ENCODE data around the gene PLEKHG4.

Gene PLEKHG4

DNA sequence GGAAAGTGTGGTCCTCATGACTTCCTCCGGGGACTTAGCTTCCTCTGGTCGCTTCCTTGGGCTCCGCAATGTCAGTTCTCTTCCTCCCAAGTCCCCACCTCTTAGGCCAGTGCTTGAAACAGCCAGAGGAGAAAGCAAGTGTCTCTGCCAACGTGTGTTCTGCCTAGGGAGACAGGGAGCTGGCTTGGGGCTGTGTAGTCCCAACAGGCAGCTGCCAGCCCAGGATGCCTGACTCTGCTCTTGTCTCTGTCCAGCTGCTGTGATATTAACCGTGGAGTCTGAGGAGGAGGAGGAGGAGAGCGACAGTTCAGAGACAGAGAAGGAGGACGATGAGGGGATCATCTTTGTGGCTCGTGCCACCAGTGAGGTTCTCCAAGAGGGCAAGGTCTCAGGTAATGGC, 13.5 kb upstream of the PLEKHG4 start:
- no peak for DNase-seq

DNA sequence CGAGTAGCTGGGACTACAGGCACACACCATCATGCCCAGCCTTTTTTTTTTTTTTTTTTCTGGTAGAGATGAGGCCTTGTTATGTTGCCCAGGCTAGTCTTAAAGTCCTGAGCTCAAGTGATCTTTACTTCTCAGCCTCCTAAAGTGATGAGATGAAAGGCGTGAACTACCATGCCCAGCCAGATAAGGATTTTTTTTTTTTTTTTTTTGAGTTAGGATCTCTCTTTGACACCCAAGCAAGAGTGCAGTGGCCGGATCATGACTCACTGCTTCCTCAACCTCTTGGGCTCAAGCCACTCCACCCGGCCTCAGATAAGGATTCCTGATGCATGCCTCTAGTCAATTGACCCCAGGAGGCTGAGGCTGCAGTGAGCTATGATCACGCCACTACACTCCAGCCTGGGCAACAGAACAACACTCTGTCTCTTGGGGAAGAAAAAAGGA, 11.2 kb upstream of the PLEKHG4 start:
- DNase-seq: no peak

DNA sequence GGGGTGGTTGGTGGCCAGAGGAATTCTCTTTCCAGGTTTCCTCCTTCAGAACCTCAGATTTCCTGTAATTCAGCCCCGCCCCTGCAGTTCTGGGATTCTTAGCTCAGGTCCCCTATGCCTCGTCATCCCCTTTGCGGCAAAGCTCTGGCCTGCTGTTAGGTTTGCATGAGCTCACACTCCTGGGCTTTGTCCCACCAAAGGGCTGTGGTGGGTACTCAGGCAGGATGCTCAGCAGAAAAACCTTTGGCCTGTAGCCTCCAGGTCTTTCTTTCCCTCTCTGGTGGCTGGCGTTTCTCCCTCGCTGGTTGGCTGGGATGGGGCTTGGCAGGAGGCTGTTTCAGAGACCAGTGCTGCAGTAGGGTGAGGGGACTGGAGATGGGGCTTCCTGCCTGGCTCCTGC, 9.6 kb upstream of the PLEKHG4 start:
- no peak for DNase-seq

DNA sequence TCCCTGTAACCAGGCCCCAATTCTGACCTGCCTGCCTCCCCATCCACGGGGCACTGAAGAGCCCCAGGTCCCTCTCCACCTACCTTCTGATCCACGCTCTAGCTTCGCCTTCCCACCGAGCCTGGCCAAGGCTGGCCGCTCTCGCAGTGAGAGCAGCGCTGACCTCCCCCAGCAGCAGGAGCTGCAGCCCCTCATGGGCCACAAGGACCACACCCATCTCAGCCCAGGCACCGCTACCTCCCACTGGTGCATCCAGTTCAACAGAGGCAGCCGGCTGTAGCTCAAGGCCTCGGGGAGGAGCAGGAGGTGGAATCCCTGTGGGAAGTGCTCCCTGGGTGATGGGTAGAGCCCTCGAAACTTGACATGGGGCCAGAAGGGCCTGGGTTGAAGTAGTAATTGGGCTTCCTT, 8.4 kb upstream of the PLEKHG4 start:
- no peak for DNase-seq

DNA sequence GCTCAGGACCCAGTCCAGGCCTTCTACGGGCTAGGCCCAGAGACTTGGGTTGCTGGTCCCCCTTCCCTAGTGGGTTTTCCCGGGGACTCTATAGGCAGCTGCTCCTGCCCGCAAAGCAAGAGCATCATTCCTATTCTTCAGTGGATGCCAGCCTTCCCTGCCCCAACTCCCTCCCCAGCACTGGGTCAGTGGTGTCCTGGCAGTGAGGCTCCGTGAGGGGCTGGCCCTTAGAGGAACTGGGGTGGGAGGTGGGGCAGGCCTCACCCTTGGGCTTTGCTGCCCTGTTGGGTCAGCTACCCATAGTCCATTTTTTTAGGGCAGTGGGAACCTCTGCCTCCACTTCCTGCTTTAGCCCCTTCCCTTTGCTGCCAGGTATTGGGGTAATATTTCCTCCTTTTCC, 7.9 kb upstream of the PLEKHG4 start:
- no peak for DNase-seq

DNA sequence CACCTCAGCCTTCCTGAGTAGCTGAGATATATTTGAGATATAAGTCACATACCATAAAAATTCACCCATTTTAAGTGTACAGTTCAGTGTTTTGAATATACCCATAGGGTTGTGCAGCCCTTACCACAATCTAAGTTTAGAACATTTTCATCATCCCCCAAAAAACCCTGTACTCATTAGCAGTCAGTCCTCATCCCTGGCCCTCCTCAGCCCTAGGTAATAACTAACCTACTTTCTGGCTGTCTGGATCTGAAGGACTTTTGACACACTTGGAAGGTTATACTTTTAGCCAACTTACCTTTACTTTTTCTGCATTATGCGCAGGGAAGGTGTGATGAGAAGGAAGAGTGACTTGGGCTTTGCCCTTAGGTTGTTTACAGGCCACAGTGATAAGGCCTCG, 4.0 kb upstream of the PLEKHG4 start:
- no peak for DNase-seq

DNA sequence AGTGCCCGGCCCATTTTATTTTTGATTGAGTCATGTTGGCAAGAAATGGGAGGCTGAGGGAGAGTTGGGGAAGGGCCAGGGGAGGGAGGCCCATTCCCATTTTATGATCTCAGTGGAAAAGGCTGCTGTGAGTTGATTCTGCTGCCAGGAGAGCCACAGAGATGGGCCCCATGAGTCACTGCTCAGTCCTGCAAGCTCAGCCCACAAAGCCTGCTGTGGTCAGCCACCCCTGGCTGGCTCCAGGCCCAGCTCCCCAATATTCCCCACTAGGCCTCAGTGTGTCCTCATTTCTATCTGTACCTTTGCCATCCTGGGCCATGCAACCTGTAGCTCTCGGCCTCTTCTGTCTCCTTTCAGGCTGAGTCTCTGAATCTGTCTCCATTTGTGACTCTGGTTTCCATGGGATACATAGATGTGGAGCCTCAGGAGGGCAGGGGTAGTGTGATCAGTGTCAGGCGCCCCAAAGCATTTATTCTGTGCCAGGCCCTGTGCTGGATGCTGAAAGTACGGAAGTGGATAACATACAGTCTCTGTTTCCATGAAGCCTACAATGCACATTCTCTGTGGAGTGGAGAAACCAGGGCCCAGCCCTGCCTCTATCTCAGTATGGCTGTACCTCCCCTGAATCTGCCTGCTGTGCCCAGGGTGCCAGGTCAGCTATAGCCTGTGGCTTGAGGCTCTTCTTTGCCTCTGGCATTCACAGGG, 1.9 kb upstream of the PLEKHG4 start:
- DNase-seq: no peak

DNA sequence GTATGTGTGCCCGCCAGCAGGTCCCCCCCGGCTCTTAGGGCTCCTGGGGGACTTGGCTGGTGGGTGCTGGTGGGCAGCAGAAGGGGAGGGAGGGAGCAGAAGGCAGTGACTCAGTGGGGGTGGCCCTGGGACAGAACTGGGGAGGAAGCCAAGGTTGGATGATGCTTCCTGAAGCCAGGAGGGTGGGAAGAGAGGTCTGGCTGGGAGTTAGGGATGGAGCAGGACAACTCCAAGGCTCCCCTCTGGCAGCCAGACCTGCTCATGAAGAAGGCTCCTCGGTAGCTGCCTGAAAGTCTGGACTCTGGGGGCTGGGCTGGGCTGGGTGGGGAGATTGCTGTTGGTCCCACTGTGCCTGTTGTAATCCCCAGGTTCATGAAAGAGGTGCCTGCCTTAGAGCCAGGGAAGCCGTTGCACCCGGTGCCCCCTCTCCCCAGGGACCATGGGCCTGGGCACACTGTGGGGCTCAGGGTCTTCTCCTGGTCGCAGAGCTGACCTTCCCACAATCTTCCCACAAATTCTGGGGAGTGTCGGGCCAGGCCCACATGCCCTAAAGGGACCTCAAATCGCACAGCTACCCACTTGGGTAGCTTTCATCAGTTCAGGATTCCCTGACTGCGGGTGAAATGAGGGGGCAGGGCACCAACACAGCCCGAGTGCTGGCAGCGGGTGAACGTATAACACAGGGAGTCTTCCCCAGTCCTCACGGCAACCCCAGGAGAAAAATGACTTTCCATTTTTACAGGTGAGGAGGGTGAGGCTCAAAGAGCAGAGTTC, 1.1 kb upstream of the PLEKHG4 start:
- DNase-seq: no peak

DNA sequence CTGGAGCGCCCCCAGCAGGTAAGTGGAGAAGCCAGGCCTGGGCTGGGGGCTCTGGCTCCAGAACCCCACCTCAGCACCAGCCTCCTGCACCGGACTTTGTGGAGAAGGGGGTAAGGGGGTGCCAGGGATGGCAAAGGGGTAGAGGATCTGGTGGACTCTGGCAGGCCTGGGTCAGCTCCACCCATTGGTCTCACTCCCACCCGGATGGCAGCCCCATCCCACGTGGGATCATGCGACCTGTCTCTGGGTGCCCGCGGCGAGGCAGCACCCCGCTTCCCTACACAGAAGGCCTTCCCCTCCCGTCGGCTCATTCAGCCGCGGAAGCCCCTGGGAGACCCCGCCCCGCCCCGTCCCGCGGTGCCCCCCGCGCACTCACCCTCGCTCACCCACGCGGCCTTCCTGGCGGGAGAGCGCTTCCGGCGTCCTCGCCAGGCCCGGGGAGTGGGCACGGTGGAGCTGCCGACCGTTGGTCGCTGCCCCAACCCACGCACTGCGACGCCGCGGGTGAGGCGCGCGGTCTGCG, 498 bp upstream of the PLEKHG4 start:
- DNase-seq: peak; percentile 44 to 52

DNA sequence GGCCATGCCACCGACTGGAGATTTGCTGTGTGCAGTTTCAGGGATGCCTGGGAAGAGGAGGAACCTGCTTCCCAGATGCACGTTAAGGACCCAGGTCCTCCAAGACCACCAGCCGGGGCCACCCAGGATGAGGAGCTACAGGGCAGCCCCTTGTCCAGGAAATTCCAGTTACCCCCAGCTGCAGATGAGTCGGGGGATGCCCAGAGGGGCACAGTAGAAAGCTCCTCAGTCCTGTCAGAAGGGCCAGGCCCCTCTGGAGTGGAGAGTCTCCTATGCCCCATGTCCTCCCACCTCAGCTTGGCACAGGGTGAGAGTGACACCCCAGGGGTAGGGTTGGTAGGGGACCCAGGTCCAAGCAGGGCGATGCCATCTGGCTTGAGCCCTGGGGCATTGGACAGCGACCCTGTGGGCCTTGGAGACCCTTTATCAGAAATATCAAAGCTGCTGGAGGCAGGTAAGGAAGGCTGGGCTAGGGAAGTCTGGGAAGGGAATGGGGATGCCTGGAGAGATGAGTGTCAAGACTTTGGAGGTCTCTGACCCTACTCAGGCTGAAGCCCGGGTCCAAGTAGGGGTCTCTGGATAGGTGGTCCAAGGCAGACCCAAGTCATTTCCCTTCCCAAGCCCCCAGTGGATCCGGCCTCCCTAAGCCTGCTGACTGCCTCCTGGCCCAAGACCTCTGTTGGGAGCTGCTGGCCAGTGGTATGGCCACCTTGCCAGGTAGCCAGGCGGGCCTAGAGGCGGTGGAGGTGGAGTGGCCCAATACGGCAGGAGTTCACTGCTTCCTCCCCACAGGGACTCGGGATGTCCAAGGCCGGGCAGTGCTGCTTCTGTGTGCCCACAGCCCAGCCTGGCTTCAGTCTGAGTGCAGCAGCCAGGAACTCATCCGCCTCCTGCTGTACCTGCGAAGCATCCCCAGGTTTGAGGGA, 1.0 kb downstream of the PLEKHG4 start:
- DNase-seq: no peak

DNA sequence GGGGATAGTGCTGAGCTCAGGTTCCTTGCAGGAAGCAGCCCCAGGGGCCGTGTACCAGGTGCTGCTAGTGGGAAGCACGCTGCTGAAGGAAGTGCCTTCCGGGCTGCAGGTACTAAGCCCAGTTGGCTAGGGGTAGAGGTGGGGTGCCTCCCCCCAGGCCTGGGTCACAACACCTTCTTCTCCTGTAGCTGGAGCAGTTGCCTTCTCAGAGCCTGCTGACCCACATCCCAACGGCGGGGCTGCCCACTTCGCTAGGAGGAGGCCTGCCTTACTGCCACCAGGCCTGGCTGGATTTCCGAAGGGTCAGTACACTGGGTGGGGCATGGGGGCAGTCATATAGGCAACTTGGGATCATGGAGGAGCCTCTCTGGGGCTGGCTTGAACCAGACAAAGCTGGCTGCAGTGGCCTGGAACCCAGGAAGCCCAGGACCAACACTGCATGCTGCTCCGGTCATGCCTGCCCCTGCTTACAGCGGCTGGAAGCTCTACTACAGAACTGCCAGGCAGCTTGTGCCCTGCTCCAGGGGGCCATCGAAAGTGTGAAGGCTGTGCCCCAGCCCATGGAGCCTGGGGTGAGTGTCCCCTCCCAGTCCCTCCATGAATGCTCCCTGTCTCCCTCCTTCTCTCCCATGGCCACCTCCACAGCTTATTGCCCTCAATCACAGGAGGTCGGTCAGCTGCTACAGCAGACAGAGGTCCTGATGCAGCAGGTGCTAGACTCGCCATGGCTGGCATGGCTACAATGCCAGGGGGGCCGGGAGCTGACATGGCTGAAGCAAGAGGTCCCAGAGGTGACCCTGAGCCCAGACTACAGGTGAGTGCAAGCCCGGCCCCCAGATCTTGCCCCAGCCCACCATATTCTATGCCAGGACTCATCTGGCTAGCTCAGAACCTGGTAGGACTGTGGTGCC, 2.5 kb downstream of the PLEKHG4 start:
- DNase-seq: no peak

DNA sequence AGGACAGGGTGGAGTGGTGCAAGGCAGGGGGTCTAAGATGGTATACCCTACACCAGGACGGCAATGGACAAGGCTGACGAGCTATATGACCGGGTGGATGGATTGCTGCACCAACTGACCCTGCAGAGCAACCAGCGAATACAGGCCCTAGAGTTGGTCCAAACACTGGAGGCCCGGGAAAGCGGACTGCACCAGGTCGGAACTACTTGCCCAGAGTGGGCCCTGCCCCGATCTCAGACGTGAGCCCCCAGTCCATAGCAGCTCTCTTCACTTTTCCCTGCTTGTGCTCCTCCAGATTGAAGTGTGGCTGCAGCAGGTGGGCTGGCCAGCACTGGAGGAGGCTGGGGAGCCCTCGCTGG, 3.1 kb downstream of the PLEKHG4 start:
- no peak for DNase-seq

DNA sequence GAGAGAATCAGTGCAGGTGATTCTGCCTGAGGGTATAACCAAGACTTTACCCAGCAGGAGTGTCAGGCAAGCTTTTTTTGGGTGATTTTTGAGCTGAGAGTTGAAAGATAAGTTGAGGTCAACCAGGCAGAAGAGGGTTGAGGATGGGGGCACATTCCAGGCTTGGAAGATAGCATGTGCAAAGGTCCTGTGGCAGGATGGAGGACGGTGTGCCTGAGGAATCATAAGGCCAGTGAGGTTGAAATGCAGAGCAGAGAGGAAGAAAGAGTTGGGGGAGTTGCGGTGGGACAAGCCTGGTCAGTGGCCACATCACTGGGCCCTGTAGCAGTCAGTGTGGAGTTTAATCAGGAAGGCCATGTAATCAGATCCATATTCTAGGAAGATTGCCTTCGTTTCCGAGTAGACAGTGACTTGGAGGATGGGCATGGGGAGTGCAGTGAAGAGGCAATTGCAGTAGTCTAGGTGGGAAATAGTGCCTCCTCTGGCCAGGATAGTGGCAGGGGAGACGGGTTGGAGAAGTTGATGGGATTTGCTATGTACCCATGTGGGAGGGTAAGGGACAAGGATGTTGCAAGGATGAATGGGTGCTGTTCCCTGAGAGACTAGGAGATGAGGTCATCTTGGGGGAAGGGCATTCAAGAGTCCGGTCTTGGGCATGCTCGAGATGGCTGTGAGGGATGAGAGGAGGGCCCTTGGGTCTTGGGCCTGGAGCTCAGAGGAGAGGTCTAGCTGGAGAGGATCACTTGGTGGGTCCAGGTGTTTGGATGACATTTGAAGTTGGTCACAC, 3.9 kb downstream of the PLEKHG4 start:
- no peak for DNase-seq

DNA sequence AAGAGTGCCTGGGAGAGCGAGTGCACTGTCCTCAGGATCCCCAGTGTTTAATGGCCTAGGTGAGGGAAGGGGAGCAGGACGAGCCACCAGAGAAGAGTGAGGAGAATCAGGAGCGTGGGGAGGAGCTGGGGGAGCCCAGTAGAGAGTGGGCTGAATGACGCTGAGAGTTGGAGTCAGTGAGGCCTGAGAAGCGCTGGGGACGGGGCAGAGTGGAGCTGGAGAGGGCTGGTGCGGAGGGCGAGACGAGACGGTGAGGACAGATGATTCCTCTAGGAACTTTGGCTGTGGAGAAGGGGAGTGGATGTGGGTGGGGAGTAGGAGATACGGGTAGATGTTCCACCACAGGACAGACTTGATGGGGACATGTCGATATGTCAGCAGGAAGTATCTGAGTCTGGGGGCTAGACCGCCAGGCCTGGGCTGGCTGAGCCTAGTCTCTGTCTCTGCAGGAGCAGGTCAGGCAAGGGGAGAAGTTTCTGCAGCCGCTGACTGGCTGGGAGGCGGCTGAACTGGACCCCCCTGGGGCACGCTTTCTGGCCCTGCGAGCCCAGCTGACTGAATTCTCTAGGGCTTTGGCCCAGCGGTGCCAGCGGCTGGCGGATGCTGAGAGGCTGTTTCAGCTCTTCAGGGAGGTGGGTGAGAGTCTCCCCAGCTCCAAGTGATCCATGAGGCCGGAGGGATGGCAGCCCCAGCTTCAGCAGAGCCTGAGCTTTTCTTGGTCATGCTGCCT, 4.7 kb downstream of the PLEKHG4 start:
- no peak for DNase-seq

DNA sequence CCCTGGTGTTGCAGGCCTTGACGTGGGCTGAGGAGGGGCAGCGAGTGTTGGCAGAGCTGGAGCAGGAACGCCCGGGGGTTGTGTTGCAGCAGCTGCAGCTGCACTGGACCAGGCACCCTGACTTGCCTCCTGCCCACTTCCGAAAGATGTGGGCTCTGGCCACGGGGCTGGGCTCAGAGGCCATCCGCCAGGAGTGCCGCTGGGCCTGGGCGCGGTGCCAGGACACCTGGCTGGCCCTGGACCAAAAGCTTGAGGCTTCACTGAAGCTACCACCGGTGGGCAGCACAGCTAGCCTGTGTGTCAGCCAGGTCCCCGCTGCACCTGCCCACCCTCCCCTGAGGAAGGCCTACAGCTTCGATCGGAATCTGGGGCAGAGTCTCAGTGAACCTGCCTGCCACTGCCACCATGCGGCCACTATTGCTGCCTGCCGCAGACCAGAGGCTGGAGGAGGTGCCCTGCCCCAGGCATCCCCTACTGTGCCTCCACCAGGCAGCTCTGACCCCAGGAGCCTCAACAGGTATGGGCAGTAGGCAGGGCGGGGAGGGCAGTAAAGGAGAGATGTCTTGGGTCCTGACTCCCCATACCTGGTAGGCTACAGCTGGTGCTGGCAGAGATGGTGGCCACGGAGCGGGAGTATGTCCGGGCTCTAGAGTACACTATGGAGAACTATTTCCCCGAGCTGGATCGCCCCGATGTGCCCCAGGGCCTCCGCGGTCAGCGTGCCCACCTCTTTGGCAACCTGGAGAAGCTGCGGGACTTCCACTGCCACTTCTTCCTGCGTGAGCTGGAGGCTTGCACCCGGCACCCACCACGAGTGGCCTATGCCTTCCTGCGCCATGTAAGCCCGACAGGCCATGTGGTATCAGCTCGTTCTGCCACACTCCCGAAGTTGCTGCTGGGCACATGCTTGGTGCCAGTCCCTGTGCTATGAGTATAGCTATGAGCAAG, 5.6 kb downstream of the PLEKHG4 start:
- no peak for DNase-seq

DNA sequence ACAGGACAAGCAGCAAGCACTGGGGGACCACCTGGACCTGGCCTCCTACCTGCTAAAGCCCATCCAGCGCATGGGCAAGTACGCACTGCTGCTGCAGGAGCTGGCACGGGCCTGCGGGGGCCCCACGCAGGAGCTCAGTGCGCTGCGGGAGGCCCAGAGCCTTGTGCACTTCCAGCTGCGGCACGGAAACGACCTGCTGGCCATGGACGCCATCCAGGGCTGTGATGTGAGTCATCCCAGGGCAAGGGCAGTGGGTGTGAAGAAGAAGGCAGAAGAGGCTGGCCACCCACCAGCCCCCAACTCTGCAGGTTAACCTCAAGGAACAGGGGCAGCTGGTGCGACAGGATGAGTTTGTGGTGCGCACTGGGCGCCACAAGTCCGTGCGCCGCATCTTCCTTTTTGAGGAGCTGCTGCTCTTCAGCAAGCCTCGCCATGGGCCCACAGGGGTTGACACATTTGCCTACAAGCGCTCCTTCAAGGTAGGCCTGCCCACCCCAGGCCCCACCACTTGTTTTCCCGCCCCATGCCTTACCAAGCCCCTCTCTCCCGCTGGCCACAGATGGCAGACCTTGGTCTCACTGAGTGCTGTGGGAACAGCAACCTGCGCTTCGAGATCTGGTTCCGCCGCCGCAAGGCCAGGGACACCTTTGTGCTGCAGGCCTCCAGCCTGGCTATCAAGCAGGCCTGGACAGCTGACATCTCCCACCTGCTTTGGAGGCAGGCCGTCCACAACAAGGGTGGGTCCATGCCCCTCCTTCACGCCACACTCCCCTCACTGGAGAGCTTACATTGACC, 7.3 kb downstream of the PLEKHG4 start:
- no peak for DNase-seq

DNA sequence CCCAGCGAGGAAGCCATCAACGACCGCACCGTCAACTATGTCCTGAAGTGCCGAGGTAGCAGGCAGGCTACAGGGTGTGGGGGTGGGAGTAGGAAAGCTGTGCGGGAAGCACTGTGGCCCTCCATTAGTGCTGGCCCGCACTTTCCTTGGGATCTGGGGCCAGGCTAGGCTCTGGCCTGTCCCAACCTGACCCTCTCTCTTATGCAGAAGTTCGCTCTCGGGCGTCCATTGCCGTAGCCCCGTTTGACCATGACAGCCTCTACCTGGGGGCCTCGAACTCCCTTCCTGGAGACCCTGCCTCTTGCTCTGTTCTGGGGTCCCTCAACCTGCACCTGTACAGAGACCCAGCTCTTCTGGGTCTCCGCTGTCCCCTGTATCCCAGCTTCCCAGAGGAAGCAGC, 8.6 kb downstream of the PLEKHG4 start:
- DNase-seq: no peak

DNA sequence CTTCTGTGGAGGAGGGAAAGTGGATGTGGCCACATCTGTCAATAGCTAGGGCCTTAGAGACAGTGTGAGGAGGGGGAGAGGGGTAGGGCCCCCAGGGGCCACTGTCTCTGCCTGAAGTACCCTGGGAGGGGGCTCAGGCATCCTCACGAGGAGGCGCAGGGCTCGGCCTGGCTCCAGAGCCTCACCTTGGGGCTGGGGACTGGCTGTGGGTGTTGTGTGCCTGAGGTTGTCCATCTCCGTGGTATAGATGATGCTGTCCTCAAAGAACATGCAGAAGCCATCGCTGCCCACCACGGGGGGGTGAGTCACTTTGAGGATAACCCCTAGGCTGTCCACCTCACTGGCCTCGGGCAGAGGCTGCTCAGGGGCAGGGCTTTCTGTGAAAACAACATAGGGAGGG, 12.1 kb downstream of the PLEKHG4 start:
- no peak for DNase-seq
